WTC11 (cell line): ENCODE results near the gene ANO1. TPM values are rescaled to one million over a fixed set of nuclear protein-coding genes. Genes with fewer than 3 reads are reported as not detected.

Experiments
- ATAC-seq: fragments of 200-7000 bp; cut with Tn5 transposase; 2 replicates; pipeline ENCODE4 v1.10.0; 2021; ENCODE audit warnings: mild to moderate bottlenecking, moderate library complexity
- CTCF ChIA-PET: fragments of 300-600 bp; sonication (Branson Sonifier 250); formaldehyde crosslinking; loops from one replicate; lab custom pipeline; 2021; ENCODE audit warnings: antibody characterized with exemption; lab: Charles Lee
- POLR2A ChIA-PET: fragments of 350-600 bp; sonication (Branson Sonifier 250); formaldehyde crosslinking; loops from one replicate; lab custom pipeline; 2021; ENCODE audit warnings: antibody characterized with exemption; lab: Charles Lee
- DNase-seq: peaks from one replicate; pipeline ENCODE4 v3.0.0; 2021; ENCODE audit warnings: low spot score
- H3K27ac Mint-ChIP-seq: 2 replicates; pipeline ENCODE4 v1.8.0; 2021; ENCODE audit warnings: mixed read lengths
- H3K27me3 Mint-ChIP-seq: 2 replicates; pipeline ENCODE4 v1.8.0; 2021; ENCODE audit warnings: low read depth, mild to moderate bottlenecking, moderate library complexity, mixed read lengths
- H3K36me3 Mint-ChIP-seq: 2 replicates; pipeline ENCODE4 v1.8.0; 2021; ENCODE audit warnings: mixed read lengths
- H3K4me1 Mint-ChIP-seq: 2 replicates; pipeline ENCODE4 v1.8.0; 2022; ENCODE audit warnings: mixed read lengths
- H3K4me3 Mint-ChIP-seq: 2 replicates; pipeline ENCODE4 v1.8.0; 2021; ENCODE audit warnings: mild to moderate bottlenecking, moderate library complexity, mixed read lengths
- H3K9me3 Mint-ChIP-seq: 2 replicates; pipeline ENCODE4 v1.8.0; 2021; ENCODE audit warnings: mixed read lengths
- ARID4B ChIP-seq: sonication (generic); formaldehyde crosslinking; IDR thresholded peaks from 2 replicates; pipeline ENCODE4 v1.8.0; 2023; ENCODE audit warnings: missing genetic modification reagents, mild to moderate bottlenecking, borderline replicate concordance
- CREM ChIP-seq: sonication (generic); formaldehyde crosslinking; IDR thresholded peaks from 2 replicates; pipeline ENCODE4 v1.8.1; 2022; ENCODE audit warnings: mild to moderate bottlenecking, missing genetic modification reagents, moderate library complexity
- FOXK1 ChIP-seq: sonication (generic); formaldehyde crosslinking; IDR thresholded peaks from 2 replicates; pipeline ENCODE4 v1.8.0; 2022; ENCODE audit warnings: mild to moderate bottlenecking, moderate library complexity, missing genetic modification reagents
- GTF2I ChIP-seq: fragments of 250-450 bp; sonication (Bioruptor Pico); conservative IDR thresholded peaks from 2 replicates; pipeline ENCODE4 v1.4.0; 2021; ENCODE audit warnings: mild to moderate bottlenecking
- HMGA2 ChIP-seq: fragments of 250-450 bp; sonication (Bioruptor Pico); IDR thresholded peaks from 2 replicates; pipeline ENCODE4 v1.4.0; 2021; ENCODE audit warnings: mild to moderate bottlenecking, moderate library complexity
- HMGXB4 ChIP-seq: sonication (generic); formaldehyde crosslinking; IDR thresholded peaks from 2 replicates; pipeline ENCODE4 v1.8.1; 2023; ENCODE audit warnings: mild to moderate bottlenecking, moderate library complexity, missing genetic modification reagents
- JUN ChIP-seq: sonication (generic); formaldehyde crosslinking; IDR thresholded peaks from 2 replicates; pipeline ENCODE4 v1.8.0; 2023; ENCODE audit warnings: mild to moderate bottlenecking, missing genetic modification reagents
- MXD4 ChIP-seq: fragments of 250-450 bp; sonication (Bioruptor Pico); IDR thresholded peaks from 2 replicates; pipeline ENCODE4 v1.8.0; 2021; ENCODE audit warnings: mild to moderate bottlenecking, moderate library complexity, borderline replicate concordance
- RORB ChIP-seq: fragments of 250-450 bp; sonication (Bioruptor Pico); IDR thresholded peaks from 2 replicates; pipeline ENCODE4 v1.9.0; 2021; ENCODE audit warnings: mild to moderate bottlenecking
- SMAD3 ChIP-seq: sonication (generic); formaldehyde crosslinking; IDR thresholded peaks from 2 replicates; pipeline ENCODE4 v1.8.0; 2022; ENCODE audit warnings: missing genetic modification reagents, mild to moderate bottlenecking, borderline replicate concordance
- TEAD4 ChIP-seq: sonication (generic); formaldehyde crosslinking; IDR thresholded peaks from 2 replicates; pipeline ENCODE4 v1.8.0; 2022; ENCODE audit warnings: mild to moderate bottlenecking, missing genetic modification reagents
- ZMAT4 ChIP-seq: fragments of 250-450 bp; sonication (Bioruptor Pico); IDR thresholded peaks from 2 replicates; pipeline ENCODE4 v1.9.0; 2021; ENCODE audit warnings: mild to moderate bottlenecking
- ZNF281 ChIP-seq: sonication (generic); formaldehyde crosslinking; IDR thresholded peaks from 2 replicates; pipeline ENCODE4 v1.8.0; 2023; ENCODE audit warnings: mild to moderate bottlenecking, missing genetic modification reagents
- ZNF396 ChIP-seq: fragments of 250-450 bp; sonication (Bioruptor Pico); IDR thresholded peaks from 2 replicates; pipeline ENCODE4 v1.8.0; 2021; ENCODE audit warnings: mild to moderate bottlenecking, moderate library complexity, borderline replicate concordance
- ZNF425 ChIP-seq: fragments of 250-450 bp; sonication (Bioruptor Pico); conservative IDR thresholded peaks from 2 replicates; pipeline ENCODE4 v1.9.0; 2021; ENCODE audit warnings: mild to moderate bottlenecking
- ZNF671 ChIP-seq: fragments of 250-450 bp; sonication (Bioruptor Pico); IDR thresholded peaks from 2 replicates; pipeline ENCODE4 v1.8.0; 2021; ENCODE audit warnings: mild to moderate bottlenecking
- total RNA-seq: library from RNA; stranded (reverse); gene quantifications from 3 replicates; pipeline ENCODE4 v1.2.3, GENCODE V29; 2021

The ANO1 gene
- total RNA-seq, 1 experiment from 2014 or later = 4.1 TPM

GRCh38 chr11:70170596-70171210, 92.6 kb downstream of the ANO1 start (continued):
- TF ChIP-seq ZNF396 (CRISPR knock-in tag) = no peak

GRCh38 chr11:70173018-70173417, 94.9 kb downstream of the ANO1 start:
- DNase-seq (no peak), ATAC-seq (no peak)
- Mint-ChIP-seq H3K36me3 (no peaks in the 10 kb centered on the region), H3K4me1 (peaks cover 24% of the 10 kb centered on the region), H3K4me3 (no peak overlapping the region), H3K9me3 (no peaks in the 10 kb centered on the region), H3K27ac (no peak overlapping the region), H3K27me3 (no peaks in the 10 kb centered on the region)
- TF ChIP-seq ZMAT4 (no peak), HMGXB4 (CRISPR knock-in tag) (no peak)
- CTCF ChIA-PET = interaction anchor here (1.0 to 3.5 kb wide), 2 partner anchors 15 to 19 kb away, joined by 3 to 14 read pairs; no protein-coding TSS in a partner anchor
- POLR2A ChIA-PET = no interaction called here

- no peak overlapping the region for H3K4me3 Mint-ChIP-seq
- no peak overlapping the region for H3K27ac Mint-ChIP-seq
- H3K36me3 Mint-ChIP-seq = no peaks in the 10 kb centered on the region
- ATAC-seq = peak; percentile 39; the same call in 1 of the 2 replicates
- no peaks in the 10 kb centered on the region for H3K9me3 Mint-ChIP-seq
- CTCF ChIA-PET = interaction anchor here (0.6 to 2.0 kb wide), 22 partner anchors 10 to 273 kb away, joined by 3 to 11 read pairs (median 4); no protein-coding TSS in a partner anchor
- DNase-seq = no peak
- no peaks in the 10 kb centered on the region for H3K27me3 Mint-ChIP-seq
- TF ChIP-seq ZNF671 (CRISPR knock-in tag) (no peak), FOXK1 (CRISPR knock-in tag) (no peak), ARID4B (CRISPR knock-in tag) (no peak)
- peaks cover 24% of the 10 kb centered on the region for H3K4me1 Mint-ChIP-seq
- POLR2A ChIA-PET = no interaction called here
These were observed 96.6 kb downstream of the ANO1 start for GRCh38 chr11:70174547-70175235.

- POLR2A ChIA-PET = no interaction called here
- H3K27me3 Mint-ChIP-seq = no peaks in the 10 kb centered on the region
- no peaks in the 10 kb centered on the region for H3K36me3 Mint-ChIP-seq
- no peaks in the 10 kb centered on the region for H3K9me3 Mint-ChIP-seq
- ATAC-seq = peak; percentile 27
- no peak overlapping the region for H3K4me3 Mint-ChIP-seq
- DNase-seq = no peak
- H3K4me1 Mint-ChIP-seq = peaks cover 24% of the 10 kb centered on the region
- 0 out of 2 replicates have a peak overlapping the region, but pooled peaks have one; percentile 33 for H3K27ac Mint-ChIP-seq
- CTCF ChIA-PET = interaction anchor here (0.6 to 2.0 kb wide), 20 partner anchors 10 to 273 kb away, joined by 3 to 11 read pairs (median 5); no protein-coding TSS in a partner anchor
- TF ChIP-seq RORB (CRISPR knock-in tag) (no peak), SMAD3 (CRISPR knock-in tag) (no peak), ZNF425 (CRISPR knock-in tag) (no peak), MXD4 (no peak), HMGA2 (CRISPR knock-in tag) (no peak), GTF2I (CRISPR knock-in tag) (no peak), ZNF281 (no peak), CREM (CRISPR knock-in tag) (no peak), TEAD4 (CRISPR knock-in tag) (no peak), JUN (CRISPR knock-in tag) (no peak)
These were observed 97.2 kb downstream of the ANO1 start for GRCh38 chr11:70175236-70175698.
